HepG2 (cell line): ENCODE results near the gene SOS2. TPM values are rescaled to one million over a fixed set of nuclear protein-coding genes. Genes with fewer than 3 reads are reported as not detected.

Experiments used
- ATF7-NPFF ChIP-seq: sonication (generic); formaldehyde crosslinking; IDR thresholded peaks from 2 replicates; pipeline ENCODE4 v1.8.1; 2023; ENCODE audit warnings: mild to moderate bottlenecking, low read depth, missing genetic modification reagents, moderate library complexity
- BCL6 ChIP-seq: IDR thresholded peaks from 2 replicates; pipeline ENCODE4 v1.6.1; 2016; ENCODE audit warnings: missing genetic modification reagents, missing compliant biosample characterization
- CREBL2 ChIP-seq: sonication (generic); formaldehyde crosslinking; IDR thresholded peaks from 2 replicates; pipeline ENCODE4 v1.8.1; 2023; ENCODE audit warnings: missing genetic modification reagents, mild to moderate bottlenecking, borderline replicate concordance
- HDAC1 ChIP-seq: sonication (generic); formaldehyde crosslinking; IDR thresholded peaks from 2 replicates; pipeline ENCODE4 v1.5.1; 2020; ENCODE audit warnings: mild to moderate bottlenecking, missing genetic modification reagents
- HMGXB4 ChIP-seq, 2 experiments: sonication (generic) in 1 of 2; formaldehyde crosslinking in 1 of 2; IDR thresholded peaks; 2 replicates each; pipeline versions ENCODE4 v1.4.0 to v1.6.1; 2018 to 2020; ENCODE audit warnings: missing genetic modification reagents in 2 of 2, borderline replicate concordance in 1 of 2, low read depth in 1 of 2, mild to moderate bottlenecking in 1 of 2, missing biosample characterization in 1 of 2
- MAFK ChIP-seq, 2 experiments: IDR thresholded peaks in 1 of 2; conservative IDR thresholded peaks in 1 of 2; 2 replicates each; pipeline ENCODE4 v1.6.1; 2011; ENCODE audit warnings: improper control_type of control experiment in 2 of 2, low read length in 2 of 2
- NCOA1 ChIP-seq: sonication (generic); formaldehyde crosslinking; IDR thresholded peaks from 2 replicates; pipeline ENCODE4 v1.9.0; 2021; ENCODE audit warnings: missing genetic modification reagents
- PAWR ChIP-seq: sonication (generic); formaldehyde crosslinking; IDR thresholded peaks from 2 replicates; pipeline ENCODE4 v1.4.0; 2020; ENCODE audit warnings: missing genetic modification reagents, mild to moderate bottlenecking, borderline replicate concordance
- REPIN1 ChIP-seq: sonication (generic); formaldehyde crosslinking; IDR thresholded peaks from 2 replicates; pipeline ENCODE4 v1.8.0; 2022; ENCODE audit warnings: missing genetic modification reagents, low read depth, mild to moderate bottlenecking, borderline replicate concordance
- TBL1XR1 ChIP-seq: fragments of 150-350 bp; IDR thresholded peaks from 2 replicates; pipeline ENCODE4 v1.6.1; 2014; ENCODE audit warnings: borderline replicate concordance, low read length; ENCODE audit not compliant: partially characterized antibody
- ZC3H13 ChIP-seq: sonication (generic); formaldehyde crosslinking; IDR thresholded peaks from 2 replicates; pipeline ENCODE4 v1.8.1; 2023; ENCODE audit warnings: mild to moderate bottlenecking, missing genetic modification reagents, moderate library complexity
- ZNF614 ChIP-seq: IDR thresholded peaks from 2 replicates; pipeline ENCODE4 v1.6.1; 2018; ENCODE audit warnings: missing biosample characterization, missing genetic modification reagents, inconsistent platforms, borderline replicate concordance
- ZNF713 ChIP-seq: sonication (generic); formaldehyde crosslinking; IDR thresholded peaks from 2 replicates; pipeline ENCODE4 v1.4.0; 2020; ENCODE audit warnings: mild to moderate bottlenecking, missing genetic modification reagents
- ZNF784 ChIP-seq: sonication (generic); formaldehyde crosslinking; IDR thresholded peaks from 2 replicates; pipeline ENCODE4 v1.5.1; 2020; ENCODE audit warnings: missing genetic modification reagents, mild to moderate bottlenecking, borderline replicate concordance
- polyA plus RNA-seq, 8 experiments: library from polyadenylated mRNA; depleted of rRNA in 3 of 8; stranded (reverse) in 7 of 8; unstranded in 1 of 8; fragments of >200 nt; fragmentation: Illumina TruSeq in 4 of 8; extraction: Trizol in 4 of 8; gene quantifications; 2 replicates each; pipeline versions ENCODE4 v1.2.1 to v1.2.3, GENCODE V29; 2011 to 2016; ENCODE audit warnings: low read depth in 4 of 8, missing spikeins in 1 of 8, mixed read lengths in 1 of 8; ENCODE audit not compliant: insufficient read depth in 1 of 8
- total RNA-seq, 5 experiments: library from RNA; depleted of rRNA; stranded (reverse); fragments of >200 nt; fragmentation: Illumina TruSeq; extraction: Trizol; gene quantifications; 2 replicates each; pipeline ENCODE4 v1.2.3, GENCODE V29; 2016; ENCODE audit warnings: low read depth in 1 of 5
- TF ChIP-seq, protein P1 (sequence below): sonication (generic); formaldehyde crosslinking; IDR thresholded peaks from 2 replicates; pipeline ENCODE4 v1.4.0; 2020; ENCODE audit warnings: mild to moderate bottlenecking, missing genetic modification reagents
- TF ChIP-seq, protein P2 (sequence below): sonication (generic); formaldehyde crosslinking; IDR thresholded peaks from 2 replicates; pipeline ENCODE4 v1.5.1; 2020; ENCODE audit warnings: mild to moderate bottlenecking, missing genetic modification reagents
- TF ChIP-seq, protein P3 (sequence below): sonication (generic); formaldehyde crosslinking; conservative IDR thresholded peaks from 2 replicates; pipeline ENCODE4 v1.8.0; 2022; ENCODE audit warnings: low read depth, missing genetic modification reagents

Gene SOS2
- total and polyA plus RNA-seq, 2 of the 13 experiments (the other 11 are each of a cell fraction or from before 2014, with no cell fraction given) = 9.3 to 12.1 TPM

DNA sequence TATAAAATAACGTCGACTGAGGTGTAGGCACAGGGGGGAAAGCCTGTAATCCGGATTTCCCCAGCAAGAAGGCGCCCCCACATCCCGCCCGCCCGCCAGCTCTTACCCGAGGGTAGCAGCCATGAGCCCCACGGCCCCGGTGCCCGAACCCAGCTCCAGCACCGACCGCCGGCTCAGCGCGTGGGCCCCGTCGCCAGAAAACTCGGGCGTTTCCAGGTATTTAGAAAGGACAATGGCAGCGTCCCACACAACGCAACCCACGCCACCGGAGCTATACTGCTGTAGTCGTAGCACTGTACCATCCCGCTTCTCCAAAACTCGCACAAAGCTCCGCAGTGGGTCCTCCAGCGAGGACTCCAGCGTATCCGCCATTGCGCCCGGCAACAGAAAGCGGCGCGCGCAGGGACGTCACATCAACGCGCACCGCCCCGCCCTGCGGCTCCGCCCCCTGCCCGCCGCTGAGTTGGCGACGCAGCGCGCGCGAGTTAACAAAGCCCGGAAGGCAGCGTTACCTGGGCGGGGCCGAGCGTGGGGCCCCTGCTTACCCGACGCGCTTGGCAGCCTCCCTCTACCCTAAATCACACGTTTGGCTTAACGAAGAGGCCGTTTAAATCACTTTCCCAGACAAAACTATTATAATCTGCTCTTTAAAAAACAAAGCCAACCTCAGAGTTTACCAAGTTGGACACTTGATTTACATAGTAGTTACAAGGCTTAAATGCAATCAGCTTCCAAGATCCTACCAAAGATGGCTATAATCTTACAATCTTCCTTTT is 115.0 kb downstream of the SOS2 start, which contains the start of gene VCPKMT (continued):
- TF ChIP-seq, protein P1, sequence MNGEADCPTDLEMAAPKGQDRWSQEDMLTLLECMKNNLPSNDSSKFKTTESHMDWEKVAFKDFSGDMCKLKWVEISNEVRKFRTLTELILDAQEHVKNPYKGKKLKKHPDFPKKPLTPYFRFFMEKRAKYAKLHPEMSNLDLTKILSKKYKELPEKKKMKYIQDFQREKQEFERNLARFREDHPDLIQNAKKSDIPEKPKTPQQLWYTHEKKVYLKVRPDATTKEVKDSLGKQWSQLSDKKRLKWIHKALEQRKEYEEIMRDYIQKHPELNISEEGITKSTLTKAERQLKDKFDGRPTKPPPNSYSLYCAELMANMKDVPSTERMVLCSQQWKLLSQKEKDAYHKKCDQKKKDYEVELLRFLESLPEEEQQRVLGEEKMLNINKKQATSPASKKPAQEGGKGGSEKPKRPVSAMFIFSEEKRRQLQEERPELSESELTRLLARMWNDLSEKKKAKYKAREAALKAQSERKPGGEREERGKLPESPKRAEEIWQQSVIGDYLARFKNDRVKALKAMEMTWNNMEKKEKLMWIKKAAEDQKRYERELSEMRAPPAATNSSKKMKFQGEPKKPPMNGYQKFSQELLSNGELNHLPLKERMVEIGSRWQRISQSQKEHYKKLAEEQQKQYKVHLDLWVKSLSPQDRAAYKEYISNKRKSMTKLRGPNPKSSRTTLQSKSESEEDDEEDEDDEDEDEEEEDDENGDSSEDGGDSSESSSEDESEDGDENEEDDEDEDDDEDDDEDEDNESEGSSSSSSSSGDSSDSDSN (CRISPR knock-in tag) = peak; percentile 83
- TF ChIP-seq ATF7-NPFF (CRISPR knock-in tag) (no peak; the same call in 1 of the 2 replicates), ZNF614 (CRISPR knock-in tag) (peak; percentile 68; the same call in 1 of the 2 replicates), HDAC1 (CRISPR knock-in tag) (peak; percentile 94), CREBL2 (CRISPR knock-in tag) (no peak), BCL6 (CRISPR knock-in tag) (peak; percentile 58; the same call in 1 of the 2 replicates), NCOA1 (CRISPR knock-in tag) (no peak), MAFK (conservative IDR thresholded peaks at IDR 0.05 in 1 of 2, IDR thresholded peaks at IDR 0.05 in 1 of 2; ENCODE audit: low read length in 2 of 2) (no peak), ZNF784 (CRISPR knock-in tag) (no peak), HMGXB4 (CRISPR knock-in tag; IDR thresholded peaks at IDR 0.05; ENCODE audit: borderline replicate concordance in 1 of 2, low read depth in 1 of 2) (peak; percentile 72 to 79; a peak in 3 of 4 replicates), ZNF713 (CRISPR knock-in tag) (0 out of 2 replicates have a peak, but pooled peaks have one; percentile 59), ZC3H13 (CRISPR knock-in tag) (no peak), TBL1XR1 (no peak), PAWR (no peak), REPIN1 (CRISPR knock-in tag) (peak; percentile 69; the same call in 1 of the 2 replicates)
- TF ChIP-seq, protein P2, sequence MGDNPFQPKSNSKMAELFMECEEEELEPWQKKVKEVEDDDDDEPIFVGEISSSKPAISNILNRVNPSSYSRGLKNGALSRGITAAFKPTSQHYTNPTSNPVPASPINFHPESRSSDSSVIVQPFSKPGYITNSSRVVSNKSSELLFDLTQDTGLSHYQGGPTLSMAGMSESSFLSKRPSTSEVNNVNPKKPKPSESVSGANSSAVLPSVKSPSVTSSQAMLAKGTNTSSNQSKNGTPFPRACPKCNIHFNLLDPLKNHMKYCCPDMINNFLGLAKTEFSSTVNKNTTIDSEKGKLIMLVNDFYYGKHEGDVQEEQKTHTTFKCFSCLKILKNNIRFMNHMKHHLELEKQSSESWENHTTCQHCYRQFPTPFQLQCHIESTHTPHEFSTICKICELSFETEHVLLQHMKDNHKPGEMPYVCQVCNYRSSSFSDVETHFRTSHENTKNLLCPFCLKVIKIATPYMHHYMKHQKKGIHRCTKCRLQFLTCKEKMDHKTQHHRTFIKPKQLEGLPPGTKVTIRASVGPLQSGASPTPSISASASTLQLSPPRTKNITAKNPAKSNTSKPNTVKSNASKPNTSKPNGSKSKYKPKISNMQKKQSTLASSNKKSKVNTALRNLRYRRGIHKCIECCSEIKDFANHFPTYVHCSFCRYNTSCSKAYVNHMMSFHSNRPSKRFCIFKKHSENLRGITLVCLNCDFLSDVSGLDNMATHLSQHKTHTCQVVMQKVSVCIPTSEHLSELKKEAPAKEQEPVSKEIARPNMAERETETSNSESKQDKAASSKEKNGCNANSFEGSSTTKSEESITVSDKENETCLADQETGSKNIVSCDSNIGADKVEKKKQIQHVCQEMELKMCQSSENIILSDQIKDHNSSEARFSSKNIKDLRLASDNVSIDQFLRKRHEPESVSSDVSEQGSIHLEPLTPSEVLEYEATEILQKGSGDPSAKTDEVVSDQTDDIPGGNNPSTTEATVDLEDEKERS (CRISPR knock-in tag) = no peak
- TF ChIP-seq, protein P3, sequence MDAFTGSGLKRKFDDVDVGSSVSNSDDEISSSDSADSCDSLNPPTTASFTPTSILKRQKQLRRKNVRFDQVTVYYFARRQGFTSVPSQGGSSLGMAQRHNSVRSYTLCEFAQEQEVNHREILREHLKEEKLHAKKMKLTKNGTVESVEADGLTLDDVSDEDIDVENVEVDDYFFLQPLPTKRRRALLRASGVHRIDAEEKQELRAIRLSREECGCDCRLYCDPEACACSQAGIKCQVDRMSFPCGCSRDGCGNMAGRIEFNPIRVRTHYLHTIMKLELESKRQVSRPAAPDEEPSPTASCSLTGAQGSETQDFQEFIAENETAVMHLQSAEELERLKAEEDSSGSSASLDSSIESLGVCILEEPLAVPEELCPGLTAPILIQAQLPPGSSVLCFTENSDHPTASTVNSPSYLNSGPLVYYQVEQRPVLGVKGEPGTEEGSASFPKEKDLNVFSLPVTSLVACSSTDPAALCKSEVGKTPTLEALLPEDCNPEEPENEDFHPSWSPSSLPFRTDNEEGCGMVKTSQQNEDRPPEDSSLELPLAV (CRISPR knock-in tag) = no peak
